Endothelial cell of umbilical vein (primary cell): ENCODE data around the gene SLC66A2. TPM values are rescaled to one million over a fixed set of nuclear protein-coding genes. Genes with fewer than 3 reads are reported as not detected.
"Not testable (repeated sequence)": the region's sequence is repeated elsewhere in the genome, so short reads cannot be mapped to it uniquely, and the experiment has no call there.

Experiments
- BruUV-seq: library from RNA; stranded (reverse); fragments of 400-500 nt; replicated peaks from 2 replicates; lab custom pipeline; 2021; lab: Mats Ljungman, UMichigan
- CTCF ChIA-PET: fragments of 300-600, 350-600 bp; sonication (Branson Sonifier 250); formaldehyde crosslinking; loops from one replicate; lab custom pipeline; 2021; ENCODE audit warnings: antibody characterized with exemption, inconsistent platforms; lab: Charles Lee
- POLR2A ChIA-PET: fragments of 300-600, 350-600 bp; sonication (Branson Sonifier 250); formaldehyde crosslinking; loops from one replicate; lab custom pipeline; 2021; ENCODE audit warnings: antibody characterized with exemption, inconsistent platforms; lab: Charles Lee
- DNase-seq: peaks from one replicate; pipeline ENCODE4 v3.0.0-alpha.2; 2011; ENCODE audit warnings: low read depth, low spot score
- FAIRE-seq: peaks from 2 replicates; lab custom pipeline; 2011; peaks lifted over from hg19 to GRCh38; lab: Jason Lieb, UNC
- H2AFZ ChIP-seq: 2 replicates; pipeline ENCODE4 v1.6.0; 2012; ENCODE audit warnings: low read depth, low read length, control low read depth, inconsistent platforms
- H3K27ac ChIP-seq: 2 replicates; pipeline ENCODE4 v1.5.1; 2011; ENCODE audit warnings: low read depth, mild to moderate bottlenecking, control low read depth, low read length, moderate library complexity; ENCODE audit not compliant: insufficient read depth
- H3K27me3 ChIP-seq, 2 experiments: 2 replicates each; pipeline versions ENCODE4 v1.6.0 to v1.6.1; 2011; ENCODE audit warnings: low read length in 2 of 2, mixed read lengths in 1 of 2; ENCODE audit not compliant: control insufficient read depth in 2 of 2, insufficient read depth in 2 of 2
- H3K36me3 ChIP-seq, 2 experiments: 2 replicates in 1 of 2; 3 replicates in 1 of 2; pipeline ENCODE4 v1.5.1; 2011; ENCODE audit warnings: low read length in 2 of 2, mild to moderate bottlenecking in 1 of 2, moderate library complexity in 1 of 2; ENCODE audit not compliant: control insufficient read depth in 2 of 2, insufficient read depth in 2 of 2; ENCODE audit errors: extremely low read depth in 1 of 2
- H3K4me1 ChIP-seq: 3 replicates; pipeline ENCODE4 v1.5.1; 2011; ENCODE audit warnings: mild to moderate bottlenecking, low read length; ENCODE audit not compliant: control insufficient read depth, insufficient read depth; ENCODE audit errors: extremely low read depth
- H3K4me2 ChIP-seq: 2 replicates; pipeline ENCODE4 v1.6.1; 2011; ENCODE audit warnings: low read length, control low read depth, mixed read lengths; ENCODE audit not compliant: insufficient read depth
- H3K4me3 ChIP-seq, 3 experiments: fragments of 200-600 bp in 1 of 3; sonication (generic), shearing (Covaris generic) in 1 of 3; replicated peaks in 1 of 3; 2 replicates each; pipeline ENCODE4 v1.5.1; 2011 to 2016; ENCODE audit warnings: control low read depth in 3 of 3, low read length in 3 of 3, mild to moderate bottlenecking in 2 of 3, inconsistent platforms in 1 of 3, low read depth in 1 of 3, moderate library complexity in 1 of 3; ENCODE audit not compliant: insufficient read depth in 1 of 3
- H3K79me2 ChIP-seq: 2 replicates; pipeline ENCODE4 v1.6.0; 2012; ENCODE audit warnings: low read length, inconsistent platforms; ENCODE audit not compliant: control insufficient read depth, insufficient read depth
- H3K9ac ChIP-seq: replicated peaks from 2 replicates; pipeline ENCODE3; 2011; ENCODE audit warnings: low read length, control low read depth; ENCODE audit not compliant: insufficient read depth; ENCODE audit errors: extremely low read depth
- H3K9me1 ChIP-seq: replicated peaks from 3 replicates; pipeline ENCODE4 v1.6.0; 2011; ENCODE audit warnings: mild to moderate bottlenecking, low read length; ENCODE audit not compliant: control insufficient read depth, insufficient read depth; ENCODE audit errors: extremely low read depth
- H3K9me3 ChIP-seq: replicated peaks from 2 replicates; pipeline ENCODE4 v1.5.1; 2012; ENCODE audit warnings: low read length, inconsistent platforms; ENCODE audit not compliant: control insufficient read depth, insufficient read depth
- H4K20me1 ChIP-seq: replicated peaks from 2 replicates; pipeline ENCODE3; 2011; ENCODE audit warnings: mild to moderate bottlenecking, low read length; ENCODE audit not compliant: control insufficient read depth, insufficient read depth; ENCODE audit errors: extremely low read depth
- FOS ChIP-seq: IDR thresholded peaks from 2 replicates; pipeline ENCODE4 v1.6.1; 2011; ENCODE audit warnings: mild to moderate bottlenecking, low read length, moderate library complexity, borderline replicate concordance; ENCODE audit not compliant: insufficient read depth
- GATA2 ChIP-seq: IDR thresholded peaks from 2 replicates; pipeline ENCODE4 v1.7.0; 2011; ENCODE audit warnings: low read depth, mild to moderate bottlenecking, moderate library complexity, mixed read lengths, low read length; ENCODE audit not compliant: insufficient read length, insufficient read depth
- JUN ChIP-seq: IDR thresholded peaks from 2 replicates; pipeline ENCODE4 v1.6.1; 2011; ENCODE audit warnings: borderline replicate concordance, low read depth; ENCODE audit not compliant: insufficient read length, insufficient read depth
- MYC ChIP-seq: IDR thresholded peaks from one replicate; pipeline ENCODE4 v1.6.1; 2011; ENCODE audit warnings: mild to moderate bottlenecking, low read depth, low read length
- POLR2A ChIP-seq: IDR thresholded peaks from 2 replicates; pipeline ENCODE4 v1.6.1; 2012; ENCODE audit warnings: low read depth, mild to moderate bottlenecking, control low read depth, low read length
- POLR2AphosphoS5 ChIP-seq: IDR thresholded peaks from 2 replicates; pipeline ENCODE4 v1.6.1; 2012; ENCODE audit warnings: low read depth, mild to moderate bottlenecking, control low read depth, low read length, moderate library complexity; ENCODE audit not compliant: insufficient read depth
- dilution Hi-C: fragments of 300-500 bp; cut with MboI; formaldehyde crosslinking; loops from one replicate; pipeline ENCODE4 v1.15.0; 2019; ENCODE audit warnings: low sequenced_read_pairs; ENCODE audit not compliant: extremely low pct_ligation_motif_present
- intact Hi-C: fragments of 100-400 bp; cut with micrococcal nuclease; formaldehyde crosslinking; loops from one replicate; pipeline ENCODE4 v1.10.0; 2022
- polyA plus RNA-seq, 4 experiments: library from polyadenylated mRNA; depleted of rRNA in 3 of 4; stranded (reverse) in 3 of 4; unstranded in 1 of 4; fragments of >200 nt; gene quantifications; 2 replicates each; pipeline versions ENCODE4 v1.2.1 to v1.2.3, GENCODE V29; 2011 to 2012; ENCODE audit warnings: missing spikeins in 1 of 4
- total RNA-seq: library from RNA; stranded (reverse); gene quantifications from 2 replicates; pipeline ENCODE4 v1.2.3, GENCODE V29; 2021
- TF ChIP-seq, protein P1 (sequence below): IDR thresholded peaks from 2 replicates; pipeline ENCODE4 v1.6.1; 2011; ENCODE audit not compliant: insufficient read depth, insufficient read length
- TF ChIP-seq, protein P2 (sequence below), 2 donors: IDR thresholded peaks; 1 replicate in 1 of 2; 2 replicates in 1 of 2; pipeline ENCODE4 v1.5.1; 2011; ENCODE audit warnings: low read length in 2 of 2, mild to moderate bottlenecking in 2 of 2, moderate library complexity in 2 of 2, control low read depth in 1 of 2, inconsistent platforms in 1 of 2, low read depth in 1 of 2; ENCODE audit not compliant: insufficient read depth in 1 of 2; ENCODE audit errors: extremely low read depth in 1 of 2

SLC66A2 gene
- total and polyA plus RNA-seq, 2 donors (not counting 3 experiments of a cell fraction or from before 2014, with no cell fraction given), result 32.5 to 37.1 TPM

DNA sequence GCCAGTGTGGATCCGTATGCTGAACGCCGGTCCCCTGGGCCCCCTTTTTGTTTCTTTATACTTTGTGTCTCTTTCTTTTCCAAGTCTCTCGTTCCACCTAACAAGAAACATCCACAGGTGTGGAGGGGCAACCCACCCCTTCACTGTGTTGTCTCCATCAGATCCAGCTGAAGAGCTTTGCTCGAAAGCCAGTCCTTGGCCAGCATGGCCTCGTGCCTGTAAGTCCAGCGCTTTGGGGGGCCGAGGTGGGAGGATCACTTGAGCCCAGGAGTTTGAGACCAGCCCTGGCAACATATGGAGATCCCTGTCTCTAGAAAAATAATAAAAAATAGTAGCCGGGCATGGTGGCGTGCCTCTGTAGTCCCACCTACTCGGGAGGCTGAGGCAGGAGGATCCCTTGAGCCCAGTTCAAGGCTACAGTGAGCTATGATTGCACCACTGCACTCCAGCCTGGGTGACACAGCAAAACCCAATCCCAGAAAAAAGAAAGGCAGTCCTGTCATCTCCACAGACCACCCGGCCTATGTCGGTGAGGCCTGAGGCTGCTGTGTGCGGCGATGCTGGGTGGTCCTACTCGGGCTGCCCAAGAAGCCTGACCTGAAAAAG lies 9.6 kb upstream of the SLC66A2 start:
- Histone ChIP-seq H3K9me1 (no peaks in the 10 kb centered on the region), H3K4me2 (no peak overlapping the region), H3K4me1 (peaks cover 12% of the 10 kb centered on the region), H3K27ac (no peak overlapping the region), H3K9me3 (no peaks in the 10 kb centered on the region), H3K36me3 (no peaks in the 10 kb centered on the region), H3K9ac (no peak overlapping the region), H3K4me3 (no peak overlapping the region), H3K79me2 (no peaks in the 10 kb centered on the region), H2AFZ (no peak overlapping the region), H3K27me3 (peaks cover 8 to 14% of the 10 kb centered on the region in 2 experiments), H4K20me1 (no peaks in the 10 kb centered on the region)
- DNase-seq (no peak), FAIRE-seq (no peak)
- CTCF ChIA-PET, result interaction anchor here (1.4 to 1.9 kb wide), 2 partner anchors 9 to 24 kb away, joined by 3 to 6 read pairs; partner anchors contain the start of gene SLC66A2
- POLR2A ChIA-PET, result no interaction called here
- no TSS peak for BruUV-seq
- intact Hi-C loops, result no loop called here
- TF ChIP-seq, protein P1, sequence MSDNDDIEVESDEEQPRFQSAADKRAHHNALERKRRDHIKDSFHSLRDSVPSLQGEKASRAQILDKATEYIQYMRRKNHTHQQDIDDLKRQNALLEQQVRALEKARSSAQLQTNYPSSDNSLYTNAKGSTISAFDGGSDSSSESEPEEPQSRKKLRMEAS, result no peak
- TF ChIP-seq MYC, result no peak
- TF ChIP-seq GATA2, result no peak
- TF ChIP-seq POLR2AphosphoS5, result no peak
- TF ChIP-seq FOS, result no peak
- no peak for TF ChIP-seq POLR2A
- TF ChIP-seq, protein P2, sequence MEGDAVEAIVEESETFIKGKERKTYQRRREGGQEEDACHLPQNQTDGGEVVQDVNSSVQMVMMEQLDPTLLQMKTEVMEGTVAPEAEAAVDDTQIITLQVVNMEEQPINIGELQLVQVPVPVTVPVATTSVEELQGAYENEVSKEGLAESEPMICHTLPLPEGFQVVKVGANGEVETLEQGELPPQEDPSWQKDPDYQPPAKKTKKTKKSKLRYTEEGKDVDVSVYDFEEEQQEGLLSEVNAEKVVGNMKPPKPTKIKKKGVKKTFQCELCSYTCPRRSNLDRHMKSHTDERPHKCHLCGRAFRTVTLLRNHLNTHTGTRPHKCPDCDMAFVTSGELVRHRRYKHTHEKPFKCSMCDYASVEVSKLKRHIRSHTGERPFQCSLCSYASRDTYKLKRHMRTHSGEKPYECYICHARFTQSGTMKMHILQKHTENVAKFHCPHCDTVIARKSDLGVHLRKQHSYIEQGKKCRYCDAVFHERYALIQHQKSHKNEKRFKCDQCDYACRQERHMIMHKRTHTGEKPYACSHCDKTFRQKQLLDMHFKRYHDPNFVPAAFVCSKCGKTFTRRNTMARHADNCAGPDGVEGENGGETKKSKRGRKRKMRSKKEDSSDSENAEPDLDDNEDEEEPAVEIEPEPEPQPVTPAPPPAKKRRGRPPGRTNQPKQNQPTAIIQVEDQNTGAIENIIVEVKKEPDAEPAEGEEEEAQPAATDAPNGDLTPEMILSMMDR (IDR thresholded peaks at IDR 0.05; ENCODE audit: extremely low read depth in 1 of 2, insufficient read depth in 1 of 2, low read depth in 1 of 2, low read length in 2 of 2), result no peak
- TF ChIP-seq JUN, result no peak
- dilution Hi-C loops, result no loop called here

DNA sequence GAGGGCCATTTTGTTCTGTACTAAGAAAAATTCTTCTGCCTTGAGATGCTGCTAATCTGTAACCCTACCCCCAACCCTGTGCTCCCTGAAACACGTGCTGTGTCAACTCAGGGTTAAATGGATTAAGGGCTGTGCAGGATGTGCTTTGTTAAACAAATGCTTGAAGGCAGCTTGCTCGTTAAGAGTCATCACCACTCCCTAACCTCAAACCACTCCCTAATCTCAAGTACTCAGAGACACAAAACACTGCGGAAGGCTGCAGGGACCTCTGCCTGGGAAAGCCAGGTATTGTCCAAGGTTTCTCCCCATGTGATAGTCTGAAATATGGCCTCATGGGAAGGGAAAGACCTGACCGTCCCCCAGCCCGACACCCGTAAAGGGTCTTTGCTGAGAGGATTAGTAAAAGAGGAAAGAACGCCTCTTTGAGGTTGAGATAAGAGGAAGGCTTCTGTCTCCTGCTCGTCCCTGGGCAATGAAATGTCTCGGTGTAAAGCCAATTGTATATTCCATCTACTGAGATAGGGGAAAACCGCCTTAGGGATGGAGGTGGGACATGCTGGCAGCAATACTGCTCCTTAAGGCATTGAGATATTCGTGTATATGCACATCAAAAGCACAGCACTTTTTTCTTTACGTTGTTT lies 8.8 kb upstream of the SLC66A2 start:
- FAIRE-seq, CTCF ChIA-PET: not testable (repeated sequence)

More for the DNA sequence above, 8.8 kb upstream of the SLC66A2 start:
- H2AFZ ChIP-seq, H3K4me2 ChIP-seq, BruUV-seq, H3K27ac ChIP-seq, H3K4me1 ChIP-seq, intact Hi-C loops, H3K9me1 ChIP-seq, DNase-seq, POLR2A ChIA-PET, dilution Hi-C loops, H4K20me1 ChIP-seq, H3K36me3 ChIP-seq, H3K9ac ChIP-seq, H3K79me2 ChIP-seq, H3K9me3 ChIP-seq, H3K4me3 ChIP-seq: not testable (repeated sequence)
- peaks cover 8 to 14% of the 10 kb centered on the region in 2 experiments for H3K27me3 ChIP-seq
